ENCODE measurements around the gene CCDC188. TPM values are rescaled to one million over a fixed set of nuclear protein-coding genes. Genes with fewer than 3 reads are reported as not detected.

CCDC188 gene
- total RNA-seq, 6 experiments from 2014 or later: not detected

GRCh38 chr22:20188567-20188877 lies 37.7 kb upstream of the CCDC188 start:
- no peak for TF ChIP-seq POLR2A (IDR thresholded peaks at IDR 0.05)
- TF ChIP-seq, protein P1, sequence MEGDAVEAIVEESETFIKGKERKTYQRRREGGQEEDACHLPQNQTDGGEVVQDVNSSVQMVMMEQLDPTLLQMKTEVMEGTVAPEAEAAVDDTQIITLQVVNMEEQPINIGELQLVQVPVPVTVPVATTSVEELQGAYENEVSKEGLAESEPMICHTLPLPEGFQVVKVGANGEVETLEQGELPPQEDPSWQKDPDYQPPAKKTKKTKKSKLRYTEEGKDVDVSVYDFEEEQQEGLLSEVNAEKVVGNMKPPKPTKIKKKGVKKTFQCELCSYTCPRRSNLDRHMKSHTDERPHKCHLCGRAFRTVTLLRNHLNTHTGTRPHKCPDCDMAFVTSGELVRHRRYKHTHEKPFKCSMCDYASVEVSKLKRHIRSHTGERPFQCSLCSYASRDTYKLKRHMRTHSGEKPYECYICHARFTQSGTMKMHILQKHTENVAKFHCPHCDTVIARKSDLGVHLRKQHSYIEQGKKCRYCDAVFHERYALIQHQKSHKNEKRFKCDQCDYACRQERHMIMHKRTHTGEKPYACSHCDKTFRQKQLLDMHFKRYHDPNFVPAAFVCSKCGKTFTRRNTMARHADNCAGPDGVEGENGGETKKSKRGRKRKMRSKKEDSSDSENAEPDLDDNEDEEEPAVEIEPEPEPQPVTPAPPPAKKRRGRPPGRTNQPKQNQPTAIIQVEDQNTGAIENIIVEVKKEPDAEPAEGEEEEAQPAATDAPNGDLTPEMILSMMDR (IDR thresholded peaks at IDR 0.05): no peak
- H3K4me3 ChIP-seq: no peak overlapping the region
- intact Hi-C loops (cut with DNase I): no loop called here
- ATAC-seq (peak in 1 of 4 donors; percentile 3), DNase-seq (no peak)
- peaks cover 0 to 17% (median 0%) of the 10 kb centered on the region in 4 donors for H3K4me1 ChIP-seq
- 95% methylated on average over 2 of the region's 6 CpGs for WGBS (ENCODE audit: insufficient coverage, low coverage, low lambda C conversion rate, missing lambda C conversion rate)
- H3K27me3 ChIP-seq: no peaks in the 10 kb centered on the region
- no peaks in the 10 kb centered on the region for H3K36me3 ChIP-seq
- H3K9me3 ChIP-seq: no peaks in the 10 kb centered on the region
- H3K27ac ChIP-seq: no peak overlapping the region

- Histone ChIP-seq H3K27me3 (no peaks in the 10 kb centered on the region), H3K9me3 (no peaks in the 10 kb centered on the region), H3K27ac (peak overlapping the region in 1 of 3 donors; percentile 56), H3K4me3 (no peak overlapping the region), H3K4me1 (peaks cover 0 to 17% (median 0%) of the 10 kb centered on the region in 4 donors), H3K36me3 (no peaks in the 10 kb centered on the region)
- TF ChIP-seq POLR2A (IDR thresholded peaks at IDR 0.05): no peak
- TF ChIP-seq, protein P1 (IDR thresholded peaks at IDR 0.05): no peak
- ATAC-seq (peak in 3 of 4 donors; percentile 4 to 53 (median 17)), DNase-seq (peak in 2 of 3 donors; percentile 75 to 76)
- intact Hi-C loops (cut with DNase I): no loop called here
- 89% methylated on average over 4 of the region's 12 CpGs for WGBS (ENCODE audit: insufficient coverage, low coverage, low lambda C conversion rate, missing lambda C conversion rate)
Observed at GRCh38 chr22:20187777-20188566, 37.1 kb upstream of the CCDC188 start.

DNA sequence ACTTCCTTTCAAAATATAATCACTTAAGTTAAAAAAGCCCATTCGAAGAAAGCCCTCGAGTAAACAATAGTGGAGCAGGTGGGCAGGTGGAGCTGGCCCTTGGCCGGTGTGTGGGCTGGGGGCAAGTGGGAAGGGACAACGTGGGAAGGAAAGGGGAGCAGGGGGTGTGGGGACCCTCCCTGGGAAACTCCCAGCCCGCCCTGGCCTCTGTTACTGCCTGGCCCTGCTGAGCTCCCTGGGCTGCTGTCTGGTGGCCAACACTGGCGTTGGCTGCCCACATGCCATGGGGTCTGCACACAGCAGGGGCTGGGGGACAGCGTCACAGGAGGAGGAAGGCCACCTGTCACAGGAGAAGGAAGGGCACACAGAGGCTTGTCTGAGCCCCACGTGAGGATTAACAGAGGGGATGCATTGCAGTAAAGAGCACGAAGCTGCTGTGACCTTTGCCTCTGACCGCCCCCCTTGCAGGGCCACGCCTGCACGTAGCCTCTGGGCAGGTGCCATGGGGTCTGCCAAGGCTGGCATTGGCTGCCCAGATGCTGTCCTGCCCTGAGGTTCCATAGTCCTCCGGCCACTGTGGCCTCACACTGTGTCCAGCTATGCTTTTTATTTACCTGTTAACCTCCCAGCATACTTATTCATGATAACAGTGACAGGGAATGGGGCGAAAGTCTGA lies 36.2 kb upstream of the CCDC188 start:
- no peaks in the 10 kb centered on the region for H3K9me3 ChIP-seq
- 60% methylated on average over 5 of the region's 14 CpGs for WGBS (ENCODE audit: insufficient coverage, low coverage, low lambda C conversion rate, missing lambda C conversion rate)
- H3K27ac ChIP-seq: peak overlapping the region in 1 of 3 donors; percentile 53
- H3K27me3 ChIP-seq: no peaks in the 10 kb centered on the region
- TF ChIP-seq POLR2A (IDR thresholded peaks at IDR 0.05): no peak
- TF ChIP-seq, protein P1 (IDR thresholded peaks at IDR 0.05): no peak
- no peak overlapping the region for H3K4me3 ChIP-seq
- H3K36me3 ChIP-seq: no peaks in the 10 kb centered on the region
- DNase-seq (peak in 2 of 3 donors; percentile 85 to 88), ATAC-seq (peak in 3 of 4 donors; percentile 22 to 85 (median 56))
- peaks cover 0 to 17% (median 0%) of the 10 kb centered on the region in 4 donors for H3K4me1 ChIP-seq
- intact Hi-C loops (cut with DNase I): no loop called here

- TF ChIP-seq, protein P1 (IDR thresholded peaks at IDR 0.05): no peak
- no peak for TF ChIP-seq POLR2A (IDR thresholded peaks at IDR 0.05)
- peak overlapping the region in 1 of 3 donors; percentile 53 for H3K27ac ChIP-seq
- H3K4me1 ChIP-seq: peaks cover 0 to 22% (median 1%) of the 10 kb centered on the region in 4 donors
- ATAC-seq (no peak), DNase-seq (no peak)
- 74% methylated on average over 7 of the region's 10 CpGs for WGBS (ENCODE audit: insufficient coverage, low coverage, low lambda C conversion rate, missing lambda C conversion rate)
- H3K9me3 ChIP-seq: no peaks in the 10 kb centered on the region
- H3K4me3 ChIP-seq: no peak overlapping the region
- H3K36me3 ChIP-seq: no peaks in the 10 kb centered on the region
- intact Hi-C loops (cut with DNase I): no loop called here
- H3K27me3 ChIP-seq: no peaks in the 10 kb centered on the region
Observed at GRCh38 chr22:20186183-20186870, 35.5 kb upstream of the CCDC188 start.

All from right lobe of liver (tissue), 6 donors.